ENCODE measurements around the gene PLXNC1. TPM values are rescaled to one million over a fixed set of nuclear protein-coding genes. Genes with fewer than 3 reads are reported as not detected.

The PLXNC1 gene
- polyA plus RNA-seq, 1 of the 3 experiments (the other 2 are of a cell fraction) = 0.23 TPM

DNA sequence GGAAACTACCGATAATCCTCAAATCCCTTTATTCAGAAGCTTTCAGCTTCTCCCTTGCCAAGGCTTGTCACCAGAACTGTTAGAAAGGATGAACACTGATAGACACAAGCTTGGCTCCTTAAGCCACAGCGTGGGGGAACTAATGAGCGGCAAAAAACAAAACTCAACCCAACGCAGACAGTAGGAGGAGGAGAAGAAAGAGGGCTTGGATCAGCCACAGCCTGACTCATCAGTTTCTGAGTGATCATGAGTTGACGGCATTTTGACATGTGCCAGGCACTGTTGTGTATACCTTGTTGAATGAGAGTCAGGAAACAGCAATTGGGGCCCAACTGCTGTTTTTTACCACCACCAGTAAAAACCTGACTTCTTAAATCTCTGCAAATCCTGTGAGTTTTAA is 23.7 kb downstream of the PLXNC1 start:
- DNase-seq = no peak
- no peak overlapping the region for H3K27ac ChIP-seq (ENCODE audit: low read depth in 2 of 2, low read length in 1 of 2)
- no peak overlapping the region for H3K9ac ChIP-seq
- no peaks in the 10 kb centered on the region for H3K79me2 ChIP-seq (ENCODE audit: insufficient read depth)
- TF ChIP-seq, protein P1, sequence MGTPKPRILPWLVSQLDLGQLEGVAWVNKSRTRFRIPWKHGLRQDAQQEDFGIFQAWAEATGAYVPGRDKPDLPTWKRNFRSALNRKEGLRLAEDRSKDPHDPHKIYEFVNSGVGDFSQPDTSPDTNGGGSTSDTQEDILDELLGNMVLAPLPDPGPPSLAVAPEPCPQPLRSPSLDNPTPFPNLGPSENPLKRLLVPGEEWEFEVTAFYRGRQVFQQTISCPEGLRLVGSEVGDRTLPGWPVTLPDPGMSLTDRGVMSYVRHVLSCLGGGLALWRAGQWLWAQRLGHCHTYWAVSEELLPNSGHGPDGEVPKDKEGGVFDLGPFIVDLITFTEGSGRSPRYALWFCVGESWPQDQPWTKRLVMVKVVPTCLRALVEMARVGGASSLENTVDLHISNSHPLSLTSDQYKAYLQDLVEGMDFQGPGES (IDR thresholded peaks at IDR 0.05; ENCODE audit: low read depth, low read length) = no peak
- no peak for TF ChIP-seq MEF2A (IDR thresholded peaks at IDR 0.05; ENCODE audit: borderline replicate concordance, low read depth)
- TF ChIP-seq, protein P2, sequence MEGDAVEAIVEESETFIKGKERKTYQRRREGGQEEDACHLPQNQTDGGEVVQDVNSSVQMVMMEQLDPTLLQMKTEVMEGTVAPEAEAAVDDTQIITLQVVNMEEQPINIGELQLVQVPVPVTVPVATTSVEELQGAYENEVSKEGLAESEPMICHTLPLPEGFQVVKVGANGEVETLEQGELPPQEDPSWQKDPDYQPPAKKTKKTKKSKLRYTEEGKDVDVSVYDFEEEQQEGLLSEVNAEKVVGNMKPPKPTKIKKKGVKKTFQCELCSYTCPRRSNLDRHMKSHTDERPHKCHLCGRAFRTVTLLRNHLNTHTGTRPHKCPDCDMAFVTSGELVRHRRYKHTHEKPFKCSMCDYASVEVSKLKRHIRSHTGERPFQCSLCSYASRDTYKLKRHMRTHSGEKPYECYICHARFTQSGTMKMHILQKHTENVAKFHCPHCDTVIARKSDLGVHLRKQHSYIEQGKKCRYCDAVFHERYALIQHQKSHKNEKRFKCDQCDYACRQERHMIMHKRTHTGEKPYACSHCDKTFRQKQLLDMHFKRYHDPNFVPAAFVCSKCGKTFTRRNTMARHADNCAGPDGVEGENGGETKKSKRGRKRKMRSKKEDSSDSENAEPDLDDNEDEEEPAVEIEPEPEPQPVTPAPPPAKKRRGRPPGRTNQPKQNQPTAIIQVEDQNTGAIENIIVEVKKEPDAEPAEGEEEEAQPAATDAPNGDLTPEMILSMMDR (IDR thresholded peaks at IDR 0.05) = no peak
- no peak overlapping the region for H3K4me3 ChIP-seq (ENCODE audit: low read depth in 2 of 2, low read length in 1 of 2)
- no peaks in the 10 kb centered on the region for H3K36me3 ChIP-seq (replicated peaks in 1 of 2; ENCODE audit: control insufficient read depth in 1 of 2, insufficient read depth in 2 of 2, low read length in 1 of 2)
- H2AFZ ChIP-seq (ENCODE audit: low read depth) = no peak overlapping the region
- no peak overlapping the region for H3K4me2 ChIP-seq
- ChIA-PET POLR2A (no interaction called here), CTCF (interaction anchor here (3.6 kb wide), 1 partner anchor 23 kb away, joined by 13 read pairs; no protein-coding TSS in a partner anchor)
- H3F3A ChIP-seq (replicated peaks; ENCODE audit: insufficient read depth) = no peaks in the 10 kb centered on the region
- H4K20me1 ChIP-seq (ENCODE audit: insufficient read depth) = no peaks in the 10 kb centered on the region
- H3K4me1 ChIP-seq (ENCODE audit: control insufficient read depth in 1 of 2, insufficient read depth in 2 of 2, low read depth in 1 of 2, low read length in 1 of 2) = no peaks in the 10 kb centered on the region
- 88% methylated on average over 5 of the region's 5 CpGs for WGBS (ENCODE audit: low lambda C conversion rate)
- no peaks in the 10 kb centered on the region for H3K27me3 ChIP-seq (ENCODE audit: insufficient read depth)
- no peaks in the 10 kb centered on the region for H3K9me2 ChIP-seq
- H3K9me3 ChIP-seq = no peaks in the 10 kb centered on the region

DNA sequence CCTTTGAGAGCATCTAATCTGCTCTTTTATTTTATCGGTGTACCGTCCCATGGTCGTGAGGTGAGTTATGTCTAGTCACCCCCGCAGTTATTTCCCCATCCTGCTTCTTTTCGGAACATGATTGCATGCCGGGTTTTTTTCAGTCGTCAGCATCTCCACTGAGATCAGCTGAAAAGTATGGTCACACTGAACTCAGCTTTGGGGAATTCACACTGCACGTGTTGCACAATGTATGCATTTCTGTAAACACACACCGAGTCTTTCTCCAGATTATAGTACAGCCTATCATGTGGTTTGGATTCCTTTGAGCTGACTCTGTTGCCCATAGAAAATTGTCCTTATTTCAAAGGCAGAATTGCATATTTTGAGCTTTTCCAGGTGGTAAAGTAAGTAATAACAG is 24.6 kb downstream of the PLXNC1 start:
- TF ChIP-seq RFX5 (IDR thresholded peaks at IDR 0.05; ENCODE audit: low read length) (no peak), FOSL2 (IDR thresholded peaks at IDR 0.05; ENCODE audit: borderline replicate concordance, low read depth) (no peak)
- TF ChIP-seq, protein P3, sequence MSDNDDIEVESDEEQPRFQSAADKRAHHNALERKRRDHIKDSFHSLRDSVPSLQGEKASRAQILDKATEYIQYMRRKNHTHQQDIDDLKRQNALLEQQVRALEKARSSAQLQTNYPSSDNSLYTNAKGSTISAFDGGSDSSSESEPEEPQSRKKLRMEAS (IDR thresholded peaks at IDR 0.05; ENCODE audit: low read depth) = no peak
- TF ChIP-seq, protein P4, sequence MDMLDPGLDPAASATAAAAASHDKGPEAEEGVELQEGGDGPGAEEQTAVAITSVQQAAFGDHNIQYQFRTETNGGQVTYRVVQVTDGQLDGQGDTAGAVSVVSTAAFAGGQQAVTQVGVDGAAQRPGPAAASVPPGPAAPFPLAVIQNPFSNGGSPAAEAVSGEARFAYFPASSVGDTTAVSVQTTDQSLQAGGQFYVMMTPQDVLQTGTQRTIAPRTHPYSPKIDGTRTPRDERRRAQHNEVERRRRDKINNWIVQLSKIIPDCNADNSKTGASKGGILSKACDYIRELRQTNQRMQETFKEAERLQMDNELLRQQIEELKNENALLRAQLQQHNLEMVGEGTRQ (IDR thresholded peaks at IDR 0.05; ENCODE audit: borderline replicate concordance, low read depth, low read length) = no peak
- TF ChIP-seq, protein P5, sequence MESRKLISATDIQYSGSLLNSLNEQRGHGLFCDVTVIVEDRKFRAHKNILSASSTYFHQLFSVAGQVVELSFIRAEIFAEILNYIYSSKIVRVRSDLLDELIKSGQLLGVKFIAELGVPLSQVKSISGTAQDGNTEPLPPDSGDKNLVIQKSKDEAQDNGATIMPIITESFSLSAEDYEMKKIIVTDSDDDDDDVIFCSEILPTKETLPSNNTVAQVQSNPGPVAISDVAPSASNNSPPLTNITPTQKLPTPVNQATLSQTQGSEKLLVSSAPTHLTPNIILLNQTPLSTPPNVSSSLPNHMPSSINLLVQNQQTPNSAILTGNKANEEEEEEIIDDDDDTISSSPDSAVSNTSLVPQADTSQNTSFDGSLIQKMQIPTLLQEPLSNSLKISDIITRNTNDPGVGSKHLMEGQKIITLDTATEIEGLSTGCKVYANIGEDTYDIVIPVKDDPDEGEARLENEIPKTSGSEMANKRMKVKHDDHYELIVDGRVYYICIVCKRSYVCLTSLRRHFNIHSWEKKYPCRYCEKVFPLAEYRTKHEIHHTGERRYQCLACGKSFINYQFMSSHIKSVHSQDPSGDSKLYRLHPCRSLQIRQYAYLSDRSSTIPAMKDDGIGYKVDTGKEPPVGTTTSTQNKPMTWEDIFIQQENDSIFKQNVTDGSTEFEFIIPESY (IDR thresholded peaks at IDR 0.05; ENCODE audit: borderline replicate concordance, low read depth) = no peak
- Histone ChIP-seq H3K36me3 (replicated peaks in 1 of 2; ENCODE audit: control insufficient read depth in 1 of 2, insufficient read depth in 2 of 2, low read length in 1 of 2) (no peaks in the 10 kb centered on the region), H3K4me2 (no peak overlapping the region), H3K9me3 (no peaks in the 10 kb centered on the region), H3K27me3 (ENCODE audit: insufficient read depth) (no peaks in the 10 kb centered on the region), H2AFZ (ENCODE audit: low read depth) (0 out of 2 replicates have a peak overlapping the region, but pooled peaks have one; percentile 22), H3K79me2 (ENCODE audit: insufficient read depth) (no peaks in the 10 kb centered on the region), H3K4me1 (ENCODE audit: control insufficient read depth in 1 of 2, insufficient read depth in 2 of 2, low read depth in 1 of 2, low read length in 1 of 2) (no peaks in the 10 kb centered on the region), H4K20me1 (ENCODE audit: insufficient read depth) (no peaks in the 10 kb centered on the region), H3K4me3 (ENCODE audit: low read depth in 2 of 2, low read length in 1 of 2) (no peak overlapping the region), H3K9ac (no peak overlapping the region), H3K27ac (ENCODE audit: low read depth in 2 of 2, low read length in 1 of 2) (no peak overlapping the region), H3K9me2 (no peaks in the 10 kb centered on the region), H3F3A (replicated peaks; ENCODE audit: insufficient read depth) (no peaks in the 10 kb centered on the region)
- ChIA-PET POLR2A (no interaction called here), CTCF (interaction anchor here (1.0 to 3.6 kb wide), 4 partner anchors 18 to 38 kb away, joined by 3 to 13 read pairs (median 3); no protein-coding TSS in a partner anchor)
- 74% methylated on average over 9 of the region's 9 CpGs for WGBS (ENCODE audit: low lambda C conversion rate)
- DNase-seq = no peak

Measured in SK-N-SH (cell line).